Calu3 (cell line): ENCODE measurements around the gene CD40. TPM values are rescaled to one million over a fixed set of nuclear protein-coding genes. Genes with fewer than 3 reads are reported as not detected.
A peak's percentile ranks its signal among the peaks of the same experiment; 100 is the strongest.

Experiments used
- BruUV-seq: library from RNA; stranded (reverse); fragments of 400-500 nt; replicated peaks from 2 replicates; lab custom pipeline; 2021; lab: Mats Ljungman, UMichigan
- CTCF ChIA-PET: fragments of 300-600 bp; sonication (Branson Sonifier 250); formaldehyde crosslinking; loops from one replicate; lab custom pipeline; 2022; ENCODE audit warnings: antibody characterized with exemption; lab: Charles Lee
- DNase-seq: peaks from one replicate; pipeline ENCODE4 v3.0.0; 2022
- H3K27ac Mint-ChIP-seq: one replicate; pipeline ENCODE4 v1.8.0; 2022; ENCODE audit warnings: mixed read lengths; ENCODE audit not compliant: unreplicated experiment
- H3K27me3 Mint-ChIP-seq: one replicate; pipeline ENCODE4 v1.8.0; 2022; ENCODE audit warnings: mixed read lengths; ENCODE audit not compliant: unreplicated experiment
- H3K36me3 Mint-ChIP-seq: one replicate; pipeline ENCODE4 v1.8.0; 2022; ENCODE audit warnings: mild to moderate bottlenecking, moderate library complexity, mixed read lengths; ENCODE audit not compliant: insufficient read depth, unreplicated experiment
- H3K4me1 Mint-ChIP-seq: one replicate; pipeline ENCODE4 v1.8.0; 2022; ENCODE audit warnings: mild to moderate bottlenecking, low read depth, mixed read lengths; ENCODE audit not compliant: unreplicated experiment
- H3K4me3 Mint-ChIP-seq: one replicate; pipeline ENCODE4 v1.8.0; 2022; ENCODE audit warnings: mild to moderate bottlenecking, low read depth, moderate library complexity, mixed read lengths; ENCODE audit not compliant: unreplicated experiment
- H3K9me3 Mint-ChIP-seq: one replicate; pipeline ENCODE4 v1.8.0; 2022; ENCODE audit warnings: low read depth, mixed read lengths; ENCODE audit not compliant: unreplicated experiment
- intact Hi-C: fragments of 100-400 bp; cut with micrococcal nuclease; formaldehyde crosslinking; loops from one replicate; pipeline ENCODE4 v1.10.0; 2022; ENCODE audit not compliant: unreplicated experiment
- total RNA-seq: library from RNA; stranded (reverse); gene quantifications from 2 replicates; pipeline ENCODE4 v1.2.3, GENCODE V29; 2022
- TF ChIP-seq, protein P1 (sequence below): fragments of 200-600 bp; IDR thresholded peaks from one replicate; pipeline ENCODE4 v1.8.0; 2022; ENCODE audit warnings: antibody characterized with exemption; ENCODE audit not compliant: unreplicated experiment

CD40 gene
- total RNA-seq, 1 experiment from 2014 or later, result 13.6 TPM

DNA sequence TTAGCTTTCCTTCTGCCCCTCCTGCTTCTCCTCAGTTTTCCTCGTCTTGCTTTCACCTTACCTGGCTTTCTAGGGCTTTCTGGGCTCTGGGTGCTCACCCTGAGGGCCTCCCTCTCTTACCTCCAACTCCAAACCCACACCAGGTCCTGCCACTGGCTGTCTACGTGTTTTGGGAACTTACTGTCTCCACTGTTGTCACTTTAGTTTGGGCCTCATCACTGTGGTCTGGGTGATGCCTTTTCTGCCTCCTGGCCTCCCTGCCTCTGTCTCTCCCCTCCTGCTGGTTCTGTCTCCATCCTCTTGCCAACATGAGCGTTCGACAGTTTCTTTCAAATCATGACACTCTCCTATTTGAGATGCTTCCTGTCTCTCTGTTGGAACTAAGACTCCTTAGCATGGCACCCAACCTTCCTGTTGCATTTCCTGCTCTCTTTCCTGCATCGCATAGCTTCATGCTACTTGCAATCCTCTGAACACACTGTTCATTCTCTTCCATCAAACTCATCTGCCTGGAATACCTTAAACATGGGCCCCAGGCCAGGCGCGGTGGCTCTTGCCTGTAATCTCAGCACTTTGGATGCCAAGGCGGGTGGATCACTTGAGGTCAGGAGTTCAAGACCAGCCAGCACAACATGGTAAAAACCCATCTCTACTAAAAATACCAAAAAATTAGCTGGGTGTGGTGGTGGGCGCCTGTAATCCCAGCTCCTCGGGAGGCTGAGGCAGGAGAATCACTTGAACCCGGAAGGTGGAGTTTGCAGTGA lies 5.5 kb downstream of the CD40 start:
- H3K36me3 Mint-ChIP-seq, result no peaks in the 10 kb centered on the region
- H3K4me1 Mint-ChIP-seq, result peaks cover 8% of the 10 kb centered on the region
- CTCF ChIA-PET, result no interaction called here
- DNase-seq, result no peak
- H3K4me3 Mint-ChIP-seq, result no peak overlapping the region
- TF ChIP-seq, protein P1, sequence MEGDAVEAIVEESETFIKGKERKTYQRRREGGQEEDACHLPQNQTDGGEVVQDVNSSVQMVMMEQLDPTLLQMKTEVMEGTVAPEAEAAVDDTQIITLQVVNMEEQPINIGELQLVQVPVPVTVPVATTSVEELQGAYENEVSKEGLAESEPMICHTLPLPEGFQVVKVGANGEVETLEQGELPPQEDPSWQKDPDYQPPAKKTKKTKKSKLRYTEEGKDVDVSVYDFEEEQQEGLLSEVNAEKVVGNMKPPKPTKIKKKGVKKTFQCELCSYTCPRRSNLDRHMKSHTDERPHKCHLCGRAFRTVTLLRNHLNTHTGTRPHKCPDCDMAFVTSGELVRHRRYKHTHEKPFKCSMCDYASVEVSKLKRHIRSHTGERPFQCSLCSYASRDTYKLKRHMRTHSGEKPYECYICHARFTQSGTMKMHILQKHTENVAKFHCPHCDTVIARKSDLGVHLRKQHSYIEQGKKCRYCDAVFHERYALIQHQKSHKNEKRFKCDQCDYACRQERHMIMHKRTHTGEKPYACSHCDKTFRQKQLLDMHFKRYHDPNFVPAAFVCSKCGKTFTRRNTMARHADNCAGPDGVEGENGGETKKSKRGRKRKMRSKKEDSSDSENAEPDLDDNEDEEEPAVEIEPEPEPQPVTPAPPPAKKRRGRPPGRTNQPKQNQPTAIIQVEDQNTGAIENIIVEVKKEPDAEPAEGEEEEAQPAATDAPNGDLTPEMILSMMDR, result no peak
- no TSS peak for BruUV-seq
- H3K27me3 Mint-ChIP-seq, result peaks cover 79% of the 10 kb centered on the region
- H3K27ac Mint-ChIP-seq, result no peak overlapping the region
- intact Hi-C loops, result no loop called here
- H3K9me3 Mint-ChIP-seq, result no peaks in the 10 kb centered on the region

DNA sequence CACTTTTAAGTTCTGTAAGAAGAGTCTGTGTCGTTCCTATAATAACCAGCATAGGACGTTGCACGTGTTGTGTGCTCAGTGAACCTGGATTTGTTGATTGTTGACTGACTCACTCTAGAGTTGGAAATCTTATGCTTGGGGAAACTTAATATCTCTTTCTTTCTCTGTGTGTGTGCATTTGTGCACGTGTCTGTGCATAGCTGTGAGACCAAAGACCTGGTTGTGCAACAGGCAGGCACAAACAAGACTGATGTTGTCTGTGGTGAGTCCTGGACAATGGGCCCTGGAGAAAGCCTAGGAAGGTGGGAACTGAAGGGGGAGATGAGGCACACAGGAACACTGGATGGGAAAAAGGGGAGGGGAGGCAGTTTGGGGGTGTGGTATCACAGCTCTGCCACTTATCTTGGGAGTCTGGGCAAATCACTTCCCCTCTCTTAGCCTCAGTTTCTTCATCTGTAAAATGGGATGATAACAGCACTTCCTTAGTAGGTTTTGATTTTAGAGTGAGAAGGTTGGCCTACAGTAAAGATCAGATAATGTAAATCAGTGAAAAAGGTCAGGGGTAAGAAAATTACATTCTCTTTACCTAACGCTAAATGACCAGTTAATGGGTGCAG lies 8.4 kb downstream of the CD40 start:
- no peak for DNase-seq
- no TSS peak for BruUV-seq
- intact Hi-C loops, result no loop called here
- Mint-ChIP-seq H3K4me3 (no peak overlapping the region), H3K4me1 (peaks cover 8% of the 10 kb centered on the region), H3K36me3 (no peaks in the 10 kb centered on the region), H3K27ac (no peak overlapping the region), H3K9me3 (no peaks in the 10 kb centered on the region), H3K27me3 (peaks cover 97% of the 10 kb centered on the region)
- CTCF ChIA-PET, result interaction anchor here (0.6 kb wide), 1 partner anchor 161 kb away, joined by 3 read pairs; no protein-coding TSS in a partner anchor
- TF ChIP-seq, protein P1, result no peak

DNA sequence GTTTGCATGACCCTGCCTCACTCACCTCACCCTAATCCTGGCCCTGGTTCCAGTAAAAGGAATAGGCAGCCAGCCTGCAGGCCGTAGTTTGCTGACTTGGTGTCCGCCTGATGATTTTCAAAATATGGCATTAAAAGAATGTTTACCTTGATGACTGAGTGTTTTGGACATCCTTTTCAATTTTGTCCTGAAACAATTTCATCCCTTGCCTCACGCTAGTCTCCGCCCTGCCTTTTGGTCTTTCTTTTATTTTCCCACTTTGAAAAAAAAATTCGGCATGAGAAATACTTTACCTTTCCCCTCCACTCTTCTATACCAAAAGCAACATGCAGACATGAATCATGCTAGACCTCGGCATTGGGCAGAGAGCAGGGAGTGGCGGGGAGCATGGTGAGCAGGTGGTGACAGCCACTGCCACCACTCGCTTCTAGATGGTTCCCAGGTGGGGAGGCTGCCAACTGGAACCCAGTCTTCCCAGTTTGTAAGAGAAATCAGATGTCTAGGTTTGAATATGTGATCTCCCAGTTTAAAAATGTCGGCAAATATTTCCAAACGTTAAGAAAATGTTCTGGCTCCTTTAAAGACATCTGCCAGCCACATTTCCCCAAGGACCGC lies 9.4 kb downstream of the CD40 start:
- TF ChIP-seq, protein P1, result no peak
- Mint-ChIP-seq H3K27ac (no peak overlapping the region), H3K27me3 (peaks cover 97% of the 10 kb centered on the region), H3K4me1 (no peaks in the 10 kb centered on the region), H3K4me3 (no peak overlapping the region), H3K36me3 (no peaks in the 10 kb centered on the region), H3K9me3 (no peaks in the 10 kb centered on the region)
- CTCF ChIA-PET, result interaction anchor here (0.6 to 1.2 kb wide), 5 partner anchors 105 to 337 kb away, joined by 3 to 4 read pairs (median 4); no protein-coding TSS in a partner anchor
- BruUV-seq, result no TSS peak
- no peak for DNase-seq
- intact Hi-C loops, result loop anchor here (2.0 kb wide), 1 partner anchor 189 kb away; no protein-coding TSS in a partner anchor

DNA sequence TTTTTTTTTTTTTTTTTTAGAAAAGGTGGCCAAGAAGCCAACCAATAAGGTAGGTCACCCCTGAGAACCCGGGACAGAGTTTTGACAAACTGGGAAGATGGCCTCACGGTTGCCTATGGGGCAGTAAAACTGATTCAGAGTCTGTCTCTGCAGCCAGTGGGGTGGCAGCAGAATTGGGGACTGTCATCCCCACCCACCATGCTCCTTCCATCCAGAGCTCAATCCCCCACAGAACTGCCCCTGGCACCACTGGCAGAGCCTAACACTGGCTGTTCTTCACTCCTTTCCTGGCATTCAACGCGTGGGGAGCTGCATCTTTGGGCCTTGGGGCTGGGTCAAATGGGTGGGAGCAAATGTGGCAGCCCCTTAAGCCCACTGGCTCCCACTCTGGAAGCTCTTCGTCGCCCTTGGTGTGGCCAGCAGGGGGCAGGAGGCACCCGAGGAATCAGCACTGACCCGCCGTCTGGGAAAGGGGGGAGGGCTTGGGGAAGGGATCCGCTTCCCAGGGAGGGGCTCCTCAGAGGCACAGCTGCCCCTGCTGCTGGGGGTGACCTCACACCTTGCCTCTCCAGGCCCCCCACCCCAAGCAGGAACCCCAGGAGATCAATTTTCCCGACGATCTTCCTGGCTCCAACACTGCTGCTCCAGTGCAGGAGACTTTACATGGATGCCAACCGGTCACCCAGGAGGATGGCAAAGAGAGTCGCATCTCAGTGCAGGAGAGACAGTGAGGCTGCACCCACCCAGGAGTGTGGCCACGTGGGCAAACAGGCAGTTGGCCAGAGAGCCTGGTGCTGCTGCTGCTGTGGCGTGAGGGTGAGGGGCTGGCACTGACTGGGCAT lies 10.4 kb downstream of the CD40 start:
- intact Hi-C loops, result loop anchor here (2.0 kb wide), 1 partner anchor 188 kb away; no protein-coding TSS in a partner anchor
- H3K4me1 Mint-ChIP-seq, result no peaks in the 10 kb centered on the region
- no peak overlapping the region for H3K4me3 Mint-ChIP-seq
- CTCF ChIA-PET, result interaction anchor here (0.6 to 2.6 kb wide), 19 partner anchors 12 to 336 kb away, joined by 3 to 22 read pairs (median 4); partner anchors contain the start of genes ELMO2 and SLC12A5
- H3K9me3 Mint-ChIP-seq, result no peaks in the 10 kb centered on the region
- TF ChIP-seq, protein P1, result peak; percentile 95
- H3K36me3 Mint-ChIP-seq, result no peaks in the 10 kb centered on the region
- H3K27me3 Mint-ChIP-seq, result peaks cover 97% of the 10 kb centered on the region
- no peak overlapping the region for H3K27ac Mint-ChIP-seq
- DNase-seq, result peak; percentile 68
- BruUV-seq, result no TSS peak
